Measurements from ENCODE around the gene TBXA2R.
"Not testable (repeated sequence)": the region's sequence is repeated elsewhere in the genome, so short reads cannot be mapped to it uniquely, and the experiment has no call there.

TBXA2R gene

DNA sequence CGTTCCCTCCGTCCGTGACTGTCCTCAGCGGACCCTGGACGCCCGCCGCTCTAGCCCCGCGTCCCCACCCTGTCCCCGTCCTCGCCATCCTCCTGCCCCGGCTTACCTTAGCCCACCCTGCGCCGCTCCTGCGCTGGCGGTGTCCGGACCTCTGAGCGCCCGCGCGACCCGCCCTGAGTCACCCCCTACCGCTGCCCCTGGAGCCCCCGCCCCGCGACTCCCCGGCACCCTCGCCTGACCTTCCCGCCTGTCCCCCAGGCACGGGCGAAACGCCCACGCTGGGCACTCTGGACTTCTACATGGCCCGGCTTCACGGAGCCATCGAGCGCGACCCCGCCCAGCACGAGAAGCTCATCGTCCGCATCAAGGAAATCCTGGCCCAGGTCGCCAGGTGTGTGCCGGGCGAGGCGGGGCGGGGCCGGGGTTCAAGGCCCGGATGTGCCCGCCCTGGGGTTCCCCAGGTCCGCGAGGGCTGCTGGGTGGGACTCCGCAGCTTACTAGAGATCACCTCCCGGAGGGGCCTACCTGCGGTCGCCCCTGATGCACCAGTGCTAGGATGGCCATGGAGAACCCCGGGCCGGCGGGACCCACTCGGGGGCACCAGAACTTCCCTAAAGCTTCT, 28.8 kb downstream of the TBXA2R start:
- DNase-seq (ENCODE audit: low read depth in 2 of 2) = no peak

- no peak for DNase-seq (ENCODE audit: low read depth in 2 of 2)
These were observed 29.8 kb downstream of the TBXA2R start for GRCh38 chr19:3576696-3577443.

GRCh38 chr19:3575949-3576673, 30.6 kb downstream of the TBXA2R start:
- DNase-seq (ENCODE audit: low read depth in 2 of 2) = no peak

- no peak for DNase-seq (ENCODE audit: low read depth in 2 of 2)
These were observed 31.4 kb downstream of the TBXA2R start for GRCh38 chr19:3575260-3575741.

- peak; percentile 56 to 72 for DNase-seq (ENCODE audit: low read depth in 2 of 2)
These were observed 32.6 kb downstream of the TBXA2R start for GRCh38 chr19:3573858-3574637.

DNA sequence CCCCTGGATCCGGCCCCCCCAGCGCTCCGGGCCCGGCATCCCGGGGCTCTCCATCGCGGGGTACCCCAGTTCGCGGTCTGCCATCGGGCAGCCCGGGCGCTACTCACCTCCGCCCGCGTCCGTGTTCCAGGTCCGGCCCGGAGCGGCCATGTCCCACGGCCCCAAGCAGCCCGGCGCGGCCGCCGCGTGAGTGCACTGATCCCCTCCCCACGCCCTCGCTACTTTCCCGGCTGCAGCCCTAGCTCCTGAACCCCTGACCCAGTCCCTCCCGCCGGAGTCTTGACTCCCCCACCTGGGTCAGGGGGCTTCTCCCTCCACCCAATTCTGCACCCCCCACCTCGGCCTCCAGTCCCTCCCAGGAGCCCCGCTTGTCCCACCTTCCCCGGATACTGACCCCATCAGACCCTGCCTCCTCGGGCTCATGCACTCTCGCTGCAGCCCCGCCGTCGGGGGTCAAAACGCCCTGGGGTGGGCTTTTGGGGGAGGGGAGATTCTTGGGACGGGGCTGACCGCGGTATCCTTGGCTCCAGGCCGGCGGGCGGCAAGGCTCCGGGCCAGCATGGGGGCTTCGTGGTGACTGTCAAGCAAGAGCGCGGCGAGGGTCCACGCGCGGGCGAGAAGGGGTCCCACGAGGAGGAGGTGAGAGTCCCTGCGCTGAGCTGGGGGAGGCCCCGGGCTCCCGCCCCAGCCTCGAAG, 33.4 kb downstream of the TBXA2R start:
- no peak for DNase-seq (ENCODE audit: low read depth in 2 of 2)

DNA sequence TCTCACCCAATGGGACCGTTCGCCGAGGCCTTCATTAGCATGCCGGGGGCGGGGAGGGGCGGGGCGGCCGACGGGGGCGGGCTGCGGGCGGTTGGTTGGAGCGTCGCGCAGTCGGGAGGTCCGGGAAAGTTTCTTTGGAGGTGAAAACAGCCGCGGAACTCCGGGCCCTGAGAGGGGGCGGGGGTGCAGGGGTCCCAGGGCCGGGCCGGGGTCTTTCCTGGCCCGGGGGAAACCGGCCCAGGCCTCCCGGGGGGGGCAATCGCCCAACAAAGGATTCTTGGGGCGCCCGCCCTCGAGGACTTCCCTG, 33.9 kb downstream of the TBXA2R start, which contains the start of gene HMG20B:
Gene HMG20B, plus strand, starts transcription at position 90 of the 307 bp plus-strand sequence. CDS start 366 bp downstream, outside the sequence.
- no peak for DNase-seq (ENCODE audit: low read depth in 2 of 2)

GRCh38 chr19:3572132-3572854, 34.4 kb downstream of the TBXA2R start:
- DNase-seq (ENCODE audit: low read depth in 2 of 2) = peak; percentile 97 to 98

DNA sequence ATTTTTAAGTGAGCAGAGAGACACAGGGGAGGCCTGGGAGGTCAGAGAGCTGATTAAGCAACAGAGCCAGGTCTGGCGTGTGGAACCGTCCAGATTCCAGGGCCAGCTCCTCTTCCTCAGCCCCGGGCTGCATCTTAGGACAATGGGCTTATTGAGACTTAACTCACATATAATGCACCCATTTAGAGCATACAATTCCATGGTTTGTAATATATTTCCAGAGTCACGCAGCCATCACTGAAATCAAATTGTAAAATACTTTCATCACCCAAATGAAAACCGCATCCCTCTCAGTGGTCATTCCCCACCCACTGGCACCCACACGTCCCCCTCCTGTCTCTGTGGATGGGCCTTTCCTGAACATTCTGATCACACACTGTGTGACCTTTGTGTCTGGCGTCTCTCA, 36.1 kb downstream of the TBXA2R start:
- no peak for DNase-seq (ENCODE audit: low read depth in 2 of 2)

DNA sequence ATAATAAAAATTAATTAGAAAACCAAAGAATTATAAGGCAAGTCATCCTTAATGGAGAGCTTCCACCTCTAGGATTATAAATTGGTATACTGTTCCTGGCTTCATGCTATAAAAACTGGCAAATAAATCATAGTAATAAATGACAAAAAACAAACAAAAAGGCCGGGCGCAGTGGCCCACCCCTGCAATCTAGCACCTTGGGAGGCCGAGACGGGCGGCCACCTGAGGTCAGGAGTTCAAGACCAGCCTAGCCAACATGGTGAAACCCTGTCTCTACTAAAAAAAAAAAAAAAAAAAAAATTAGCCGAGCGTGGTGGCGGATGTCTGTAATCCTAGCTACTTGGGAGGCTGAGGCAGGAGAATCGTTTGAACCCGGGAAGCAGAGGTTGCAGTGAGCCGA, 36.6 kb downstream of the TBXA2R start:
- DNase-seq (ENCODE audit: low read depth in 2 of 2) = not testable (repeated sequence)

GRCh38 chr19:3565139-3565538, 41.5 kb downstream of the TBXA2R start:
- DNase-seq (ENCODE audit: low read depth in 2 of 2) = no peak

GRCh38 chr19:3563709-3564524, 42.8 kb downstream of the TBXA2R start:
- DNase-seq (ENCODE audit: low read depth in 2 of 2) = no peak

- peak; percentile 92 to 96 for DNase-seq (ENCODE audit: low read depth in 2 of 2)
These were observed 49.0 kb downstream of the TBXA2R start, which contains the start of gene MFSD12 for GRCh38 chr19:3557461-3558248. Gene MFSD12, minus strand, starts transcription at chr19:3557586. Its CDS starts 183 bp downstream, at chr19:3557403.

GRCh38 chr19:3556978-3557460, 49.7 kb downstream of the TBXA2R start:
- peak; percentile 59 to 64 for DNase-seq (ENCODE audit: low read depth in 2 of 2)

GRCh38 chr19:3556423-3556977, 50.2 kb downstream of the TBXA2R start:
- no peak for DNase-seq (ENCODE audit: low read depth in 2 of 2)

GRCh38 chr19:3555653-3556422, 50.8 kb downstream of the TBXA2R start:
- DNase-seq (ENCODE audit: low read depth in 2 of 2) = no peak

GRCh38 chr19:3554254-3555083, 52.2 kb downstream of the TBXA2R start:
- no peak for DNase-seq (ENCODE audit: low read depth in 2 of 2)

Data from stimulated activated CD4-positive, alpha-beta T cell treated with anti-CD3 and anti-CD28 coated beads, Interleukin-1b, Interleukin-23, amount 100 ng/mL, for 4 hours (primary cell).